Right lobe of liver (tissue), 6 donors: ENCODE data around the gene MOSPD2. TPM values are rescaled to one million over a fixed set of nuclear protein-coding genes. Genes with fewer than 3 reads are reported as not detected.

Experiments used
- ATAC-seq, 4 donors: fragments of 200-7000 bp; cut with Tn5 transposase; one replicate each; pipeline ENCODE4 v1.9.1; 2020; ENCODE audit warnings: mild to moderate bottlenecking in 4 of 4, moderate library complexity in 4 of 4
- DNase-seq, 3 donors: peaks; one replicate each; pipeline ENCODE4 v3.0.0-alpha.2; 2020
- H3K27ac ChIP-seq, 3 donors: fragments of 200-600 bp; one replicate each; pipeline ENCODE4 v1.8.0; 2022
- H3K27me3 ChIP-seq, 2 donors: fragments of 200-600 bp; one replicate each; pipeline ENCODE4 v1.8.0; 2022
- H3K36me3 ChIP-seq, 4 donors: fragments of 200-600 bp; sonication (generic) in 1 of 4; one replicate each; pipeline versions ENCODE4 v1.5.1 to v1.8.0; 2017 to 2022; ENCODE audit warnings: control low read depth in 1 of 4
- H3K4me1 ChIP-seq, 4 donors: fragments of 200-600 bp; sonication (generic) in 1 of 4; one replicate each; pipeline versions ENCODE4 v1.5.1 to v1.8.0; 2017 to 2022; ENCODE audit warnings: control low read depth in 1 of 4
- H3K4me3 ChIP-seq, 3 donors: fragments of 200-600 bp; one replicate each; pipeline ENCODE4 v1.8.0; 2022
- H3K9me3 ChIP-seq, 4 donors: fragments of 200-600 bp; sonication (generic) in 1 of 4; one replicate each; pipeline versions ENCODE4 v1.5.1 to v1.8.0; 2017 to 2022; ENCODE audit warnings: control low read depth in 1 of 4
- POLR2A ChIP-seq: fragments of 450-650 bp; IDR thresholded peaks from one replicate; pipeline ENCODE4 v1.6.1; 2017; ENCODE audit warnings: antibody characterized with exemption, mild to moderate bottlenecking
- WGBS: methylation state at CpG from one replicate; pipeline ENCODE4 v1.1.6; 2018; ENCODE audit warnings: low coverage, low lambda C conversion rate; ENCODE audit not compliant: insufficient coverage; ENCODE audit errors: missing lambda C conversion rate; 5-methylcytosine and 5-hydroxymethylcytosine counted together
- intact Hi-C, 2 donors: fragments of 100-400 bp; cut with DNase I; formaldehyde crosslinking; loops; one replicate each; pipeline versions ENCODE4 v1.11.2 to v1.14.1; 2022
- total RNA-seq, 6 experiments: library from RNA; depleted of rRNA in 2 of 6; stranded (reverse); fragments of >200 nt in 2 of 6; fragmentation: NEBNext Ultra II Directional in 3 of 6; extraction: Animal tissue kit (Norgen Biotek cat#: 25700) in 3 of 6; gene quantifications; one replicate each; pipeline versions ENCODE4 v1.1.0 to v1.2.4, GENCODE V29; 2016 to 2023
- TF ChIP-seq, protein P1 (sequence below), 4 donors: fragments of 200-600 bp in 3 of 4; fragments of 450-650 bp in 1 of 4; IDR thresholded peaks; one replicate each; pipeline versions ENCODE4 v1.5.1 to v1.8.0; 2016 to 2022; ENCODE audit warnings: antibody characterized with exemption in 4 of 4, mild to moderate bottlenecking in 2 of 4
- donor health status: DM: no; HTN: yes; CAD: no.
- donor health status: DM: no; HTN: no; CAD: no.
- donor health status: DM: no; HTN: no; CAD: no.
- donor health status: DM: no; HTN: yes; CAD: no.
- donor health status: DM: no; HTN: yes; CAD: no.

The MOSPD2 gene
- total RNA-seq, 6 experiments from 2014 or later, result 3.8 to 14.8 (median 8.7) TPM

DNA sequence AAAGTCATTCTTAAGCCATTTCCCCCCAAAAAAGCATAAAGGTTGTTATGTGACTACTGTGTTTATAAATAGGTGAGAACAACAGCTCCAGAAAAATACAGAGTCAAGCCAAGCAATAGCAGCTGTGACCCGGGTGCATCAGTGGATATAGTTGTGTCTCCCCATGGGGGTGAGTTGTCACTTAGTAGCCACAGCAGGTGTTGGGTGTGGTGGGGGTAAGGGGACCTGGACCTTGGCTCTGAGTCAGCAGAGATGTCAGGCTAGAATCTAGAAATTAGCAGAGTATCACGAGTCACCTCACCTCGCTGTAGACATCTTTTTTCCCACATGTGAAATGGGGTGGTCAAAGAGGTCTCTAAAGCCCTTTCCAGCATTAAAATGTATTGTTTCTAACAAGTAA lies 42.4 kb downstream of the MOSPD2 start:
- H3K36me3 ChIP-seq, result peaks cover 0 to 8% (median 0%) of the 10 kb centered on the region in 4 donors
- no peak for ATAC-seq

DNA sequence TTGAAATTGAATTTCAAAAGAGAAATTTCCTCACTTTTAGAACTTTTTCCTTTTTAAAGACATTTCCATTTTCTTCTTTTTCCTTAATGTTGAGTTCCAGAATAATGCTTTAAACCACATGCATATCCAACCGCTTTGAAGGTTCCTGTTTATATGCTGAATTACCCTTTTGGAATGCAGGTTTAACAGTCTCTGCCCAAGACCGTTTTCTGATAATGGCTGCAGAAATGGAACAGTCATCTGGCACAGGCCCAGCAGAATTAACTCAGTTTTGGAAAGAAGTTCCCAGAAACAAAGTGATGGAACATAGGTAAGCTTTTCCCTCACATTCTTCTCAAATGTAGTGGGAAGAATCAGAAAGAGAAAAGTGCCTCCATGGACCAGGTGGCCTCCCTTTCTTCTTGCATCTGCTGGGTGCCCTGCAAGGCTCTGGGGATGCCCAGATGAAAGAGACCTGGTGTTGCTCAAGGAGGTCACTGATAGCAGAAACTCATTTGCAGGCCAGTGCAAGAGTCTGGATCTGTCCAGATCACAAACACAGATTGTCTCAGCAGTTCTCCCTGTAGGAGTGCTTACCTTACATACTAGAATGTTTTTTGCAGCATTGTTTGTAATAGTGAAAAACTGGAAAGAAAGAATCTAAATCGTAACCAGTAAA lies 42.9 kb downstream of the MOSPD2 start:
- TF ChIP-seq, protein P1, sequence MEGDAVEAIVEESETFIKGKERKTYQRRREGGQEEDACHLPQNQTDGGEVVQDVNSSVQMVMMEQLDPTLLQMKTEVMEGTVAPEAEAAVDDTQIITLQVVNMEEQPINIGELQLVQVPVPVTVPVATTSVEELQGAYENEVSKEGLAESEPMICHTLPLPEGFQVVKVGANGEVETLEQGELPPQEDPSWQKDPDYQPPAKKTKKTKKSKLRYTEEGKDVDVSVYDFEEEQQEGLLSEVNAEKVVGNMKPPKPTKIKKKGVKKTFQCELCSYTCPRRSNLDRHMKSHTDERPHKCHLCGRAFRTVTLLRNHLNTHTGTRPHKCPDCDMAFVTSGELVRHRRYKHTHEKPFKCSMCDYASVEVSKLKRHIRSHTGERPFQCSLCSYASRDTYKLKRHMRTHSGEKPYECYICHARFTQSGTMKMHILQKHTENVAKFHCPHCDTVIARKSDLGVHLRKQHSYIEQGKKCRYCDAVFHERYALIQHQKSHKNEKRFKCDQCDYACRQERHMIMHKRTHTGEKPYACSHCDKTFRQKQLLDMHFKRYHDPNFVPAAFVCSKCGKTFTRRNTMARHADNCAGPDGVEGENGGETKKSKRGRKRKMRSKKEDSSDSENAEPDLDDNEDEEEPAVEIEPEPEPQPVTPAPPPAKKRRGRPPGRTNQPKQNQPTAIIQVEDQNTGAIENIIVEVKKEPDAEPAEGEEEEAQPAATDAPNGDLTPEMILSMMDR (IDR thresholded peaks at IDR 0.05), result no peak
- TF ChIP-seq POLR2A, result no peak
- no peaks in the 10 kb centered on the region for H3K9me3 ChIP-seq
- H3K4me3 ChIP-seq, result no peak overlapping the region
- no peaks in the 10 kb centered on the region for H3K27me3 ChIP-seq
- WGBS, result 56% methylated on average over 3 of the region's 3 CpGs
- ATAC-seq (no peak), DNase-seq (no peak)
- no peaks in the 10 kb centered on the region for H3K4me1 ChIP-seq
- no peak overlapping the region for H3K27ac ChIP-seq
- peaks cover 0 to 8% (median 0%) of the 10 kb centered on the region in 4 donors for H3K36me3 ChIP-seq
- intact Hi-C loops, result no loop called here

More for the DNA sequence above, 42.4 kb downstream of the MOSPD2 start:
- no peak for TF ChIP-seq POLR2A
- TF ChIP-seq, protein P1 (IDR thresholded peaks at IDR 0.05), result no peak
- Histone ChIP-seq H3K27ac (no peak overlapping the region), H3K4me3 (no peak overlapping the region), H3K27me3 (no peaks in the 10 kb centered on the region), H3K4me1 (no peaks in the 10 kb centered on the region), H3K9me3 (no peaks in the 10 kb centered on the region)
- intact Hi-C loops, result no loop called here
- WGBS, result 64% methylated on average over 2 of the region's 3 CpGs
- no peak for DNase-seq

DNA sequence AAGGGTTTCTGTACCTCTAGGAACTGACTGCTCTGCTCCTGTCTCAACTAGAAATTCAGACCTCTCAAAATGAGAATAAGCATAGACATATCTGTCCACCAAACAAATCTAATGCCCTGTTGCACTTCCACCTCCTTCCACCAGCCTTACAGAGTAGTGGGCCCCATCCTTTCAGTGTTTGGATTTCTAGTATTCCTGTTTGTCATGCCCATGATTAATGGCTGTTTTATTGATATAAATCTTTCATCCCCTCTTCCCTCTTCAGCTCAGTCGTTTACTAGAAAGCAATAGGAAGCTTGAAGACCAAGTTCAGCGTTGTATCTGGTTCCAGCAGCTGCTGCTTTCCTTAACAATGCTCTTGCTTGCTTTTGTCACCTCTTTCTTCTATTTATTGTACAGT lies 46.2 kb downstream of the MOSPD2 start:
- Histone ChIP-seq H3K4me3 (no peak overlapping the region), H3K27ac (no peak overlapping the region), H3K9me3 (no peaks in the 10 kb centered on the region), H3K27me3 (no peaks in the 10 kb centered on the region), H3K36me3 (no peaks in the 10 kb centered on the region), H3K4me1 (no peaks in the 10 kb centered on the region)
- 44% methylated on average over 2 of the region's 2 CpGs for WGBS
- no peak for ATAC-seq
- TF ChIP-seq POLR2A, result no peak
- TF ChIP-seq, protein P1 (IDR thresholded peaks at IDR 0.05), result no peak
- DNase-seq, result no peak
- intact Hi-C loops, result no loop called here

DNA sequence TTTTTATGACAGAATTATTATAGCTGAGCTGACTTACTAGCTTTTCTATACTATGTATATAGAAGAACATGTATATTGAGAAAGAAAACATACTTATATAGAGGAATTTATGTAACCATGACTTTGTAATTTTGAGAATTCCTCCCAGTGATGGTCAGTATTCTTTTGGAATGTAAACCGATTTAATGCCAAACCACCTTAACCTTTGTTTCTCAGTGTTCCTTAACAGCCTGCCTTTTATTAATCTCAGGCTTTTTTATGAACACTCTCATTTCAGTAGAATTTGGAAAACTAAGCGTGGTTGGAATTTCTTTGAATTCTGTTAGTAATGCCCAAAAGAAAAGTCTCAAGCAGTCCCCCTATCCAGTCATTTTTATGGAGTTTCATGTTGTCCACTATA lies 47.0 kb downstream of the MOSPD2 start:
- TF ChIP-seq POLR2A, result no peak
- TF ChIP-seq, protein P1 (IDR thresholded peaks at IDR 0.05), result no peak
- intact Hi-C loops, result no loop called here
- no peaks in the 10 kb centered on the region for H3K27me3 ChIP-seq
- no peak for ATAC-seq
- WGBS, result 64% methylated on average over 2 of the region's 2 CpGs
- no peak for DNase-seq
- H3K9me3 ChIP-seq, result no peaks in the 10 kb centered on the region
- H3K4me3 ChIP-seq, result no peak overlapping the region
- no peak overlapping the region for H3K27ac ChIP-seq
- no peaks in the 10 kb centered on the region for H3K36me3 ChIP-seq
- no peaks in the 10 kb centered on the region for H3K4me1 ChIP-seq

DNA sequence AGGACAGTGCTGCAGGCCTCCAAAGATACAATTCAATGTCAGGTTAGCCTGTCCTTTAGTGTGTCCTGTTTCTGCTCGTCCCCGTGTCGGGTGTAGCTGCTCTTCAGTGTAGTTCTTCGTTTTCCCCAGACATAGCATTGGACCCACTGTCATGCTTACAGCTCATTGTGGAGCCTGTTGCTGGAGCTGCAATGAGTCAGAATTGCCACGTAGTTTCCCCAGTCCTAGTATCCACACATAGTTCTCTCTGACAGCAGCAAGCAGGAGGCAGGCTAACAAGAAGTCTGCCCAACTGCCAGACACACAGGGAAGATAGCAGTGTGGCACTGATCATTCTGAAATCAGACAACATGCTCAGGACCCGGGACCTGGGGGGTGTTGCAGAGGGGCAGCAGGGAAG lies 49.2 kb downstream of the MOSPD2 start:
- Histone ChIP-seq H3K27me3 (no peaks in the 10 kb centered on the region), H3K4me1 (no peaks in the 10 kb centered on the region), H3K27ac (no peak overlapping the region), H3K9me3 (no peaks in the 10 kb centered on the region), H3K36me3 (no peaks in the 10 kb centered on the region), H3K4me3 (no peak overlapping the region)
- ATAC-seq (no peak), DNase-seq (no peak)
- TF ChIP-seq, protein P1 (IDR thresholded peaks at IDR 0.05), result no peak
- no peak for TF ChIP-seq POLR2A
- WGBS, result 63% methylated on average over 4 of the region's 6 CpGs
- intact Hi-C loops, result no loop called here
